Measurements from ENCODE around the gene FAM171A2. TPM values are rescaled to one million over a fixed set of nuclear protein-coding genes. Genes with fewer than 3 reads are reported as not detected.
A peak's percentile ranks its signal among the peaks of the same experiment; 100 is the strongest.

Gene FAM171A2
- total and polyA plus RNA-seq, 2 of the 4 experiments (the other 2 are of a cell fraction): 3.2 to 5.9 TPM

DNA sequence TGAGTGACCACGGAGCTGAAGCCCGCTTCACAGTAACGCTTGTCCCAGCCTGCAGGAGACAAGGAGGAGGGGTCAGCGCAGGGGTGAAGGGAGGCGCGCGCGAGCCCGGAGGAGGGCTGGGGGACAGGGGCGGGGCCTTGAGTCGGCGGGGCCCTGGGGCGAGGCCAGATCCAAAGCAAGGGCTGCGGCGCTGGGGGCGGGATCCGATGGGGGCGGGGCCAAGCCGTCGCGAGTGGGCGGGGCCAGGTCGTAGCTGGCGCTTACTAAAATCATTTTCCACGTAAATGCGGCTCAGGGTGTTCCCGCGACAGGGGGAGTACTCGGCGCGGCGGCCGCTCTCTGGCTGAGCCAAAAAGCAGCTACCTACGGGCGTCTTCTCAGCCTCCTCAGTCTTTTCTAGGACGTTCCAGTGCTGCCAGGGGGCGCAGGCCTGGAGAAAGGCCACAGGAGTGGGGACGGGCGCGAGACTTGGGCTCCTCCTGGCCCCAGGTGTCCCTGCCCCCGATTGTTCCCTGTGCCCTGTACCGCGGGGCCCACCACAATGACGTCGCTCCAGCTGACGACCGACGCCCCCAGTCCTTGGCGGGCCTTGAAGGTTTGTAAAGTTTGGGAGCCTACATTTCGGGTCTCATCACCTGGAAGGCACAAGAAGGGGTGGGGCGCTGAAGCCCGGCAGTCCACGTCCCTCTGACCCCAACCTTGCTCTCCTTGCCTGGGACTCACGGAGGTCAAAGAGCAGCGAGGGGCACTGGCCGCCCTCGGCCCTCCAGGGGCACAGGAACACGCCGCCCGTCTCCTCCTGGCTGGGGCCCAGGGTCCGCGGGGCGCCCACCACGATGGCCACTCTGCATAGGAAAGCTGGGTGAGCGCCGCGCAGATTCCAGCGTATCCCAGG lies 21.9 kb upstream of the FAM171A2 start:
- no peak overlapping the region for H3K56ac ChIP-seq (ENCODE audit: extremely low read depth, insufficient read depth, low read length)
- no peak overlapping the region for H3K18ac ChIP-seq (ENCODE audit: low read depth, low read length)
- H4K8ac ChIP-seq (ENCODE audit: low read depth in 2 of 2, low read length in 2 of 2): peak overlapping the region; percentile 1 to 74; a peak in 2 of 4 replicates
- H3K36me3 ChIP-seq (ENCODE audit: control insufficient read depth, insufficient read depth, low read length): no peaks in the 10 kb centered on the region
- CTCF ChIA-PET: interaction anchor here (0.7 to 1.0 kb wide), 2 partner anchors 8 to 22 kb away, joined by 3 read pairs; partner anchors contain the start of gene FAM171A2
- H3K79me1 ChIP-seq (ENCODE audit: low read depth in 1 of 2, low read length in 2 of 2): no peaks in the 10 kb centered on the region
- peak overlapping the region; percentile 50 for H3K4me3 ChIP-seq (ENCODE audit: insufficient read depth, low read depth, low read length)
- H2BK5ac ChIP-seq (ENCODE audit: low read depth, low read length, poor library complexity, severe bottlenecking): no peak overlapping the region
- no peak overlapping the region for H2BK20ac ChIP-seq (ENCODE audit: low read depth, low read length)
- WGBS, 2 experiments (ENCODE audit: extremely low coverage in 2 of 2, insufficient read length in 1 of 2): 6% methylated on average over 22 of the region's 68 CpGs; no CpG with 5 or more reads in 1 of the 2 experiments
- peak overlapping the region; percentile 3 for H2AK9ac ChIP-seq (replicated peaks; ENCODE audit: low read depth, low read length, poor library complexity)
- dilution Hi-C loops (cut with HindIII; ENCODE audit: low sequenced_read_pairs, unreplicated experiment) (no loop called here), intact Hi-C loops (cut with micrococcal nuclease) (no loop called here), in situ Hi-C loops (cut with MboI; ENCODE audit: low sequenced_read_pairs) (no loop called here)
- no peaks in the 10 kb centered on the region for H3K9me1 ChIP-seq (ENCODE audit: insufficient read depth, low read length)
- peaks cover 27% of the 10 kb centered on the region for H3K27me3 ChIP-seq (ENCODE audit: control insufficient read depth, insufficient read depth, low read length)
- no peak overlapping the region for H2AK5ac ChIP-seq (ENCODE audit: low read depth, low read length)
- H3K14ac ChIP-seq (replicated peaks; ENCODE audit: low read depth, low read length): no peak overlapping the region
- no peak overlapping the region for H3K4ac ChIP-seq (ENCODE audit: low read depth, low read length)
- no peak overlapping the region; the same call in 1 of the 2 replicates for H4K91ac ChIP-seq (ENCODE audit: insufficient read depth, low read depth, low read length)
- BruUV-seq (replicated peaks): no TSS peak
- H2BK120ac ChIP-seq (ENCODE audit: low read depth, low read length): no peak overlapping the region
- peak overlapping the region; percentile 36; the same call in 1 of the 2 replicates for H3K23ac ChIP-seq (ENCODE audit: low read depth, low read length)
- TF ChIP-seq SMC3 (IDR thresholded peaks at IDR 0.05; ENCODE audit: low read depth, low read length) (0 out of 2 replicates have a peak, but pooled peaks have one; percentile 4), MAZ (IDR thresholded peaks at IDR 0.05; ENCODE audit: borderline replicate concordance, low read depth, low read length) (peak; percentile 78; the same call in 1 of the 2 replicates), RAD21 (IDR thresholded peaks at IDR 0.05; ENCODE audit: low read length) (no peak), NFE2L2 (IDR thresholded peaks at IDR 0.05; ENCODE audit: low read depth, low read length) (no peak)
- TF ChIP-seq, protein P1, sequence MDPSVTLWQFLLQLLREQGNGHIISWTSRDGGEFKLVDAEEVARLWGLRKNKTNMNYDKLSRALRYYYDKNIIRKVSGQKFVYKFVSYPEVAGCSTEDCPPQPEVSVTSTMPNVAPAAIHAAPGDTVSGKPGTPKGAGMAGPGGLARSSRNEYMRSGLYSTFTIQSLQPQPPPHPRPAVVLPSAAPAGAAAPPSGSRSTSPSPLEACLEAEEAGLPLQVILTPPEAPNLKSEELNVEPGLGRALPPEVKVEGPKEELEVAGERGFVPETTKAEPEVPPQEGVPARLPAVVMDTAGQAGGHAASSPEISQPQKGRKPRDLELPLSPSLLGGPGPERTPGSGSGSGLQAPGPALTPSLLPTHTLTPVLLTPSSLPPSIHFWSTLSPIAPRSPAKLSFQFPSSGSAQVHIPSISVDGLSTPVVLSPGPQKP (IDR thresholded peaks at IDR 0.05; ENCODE audit: borderline replicate concordance, low read depth, low read length): no peak
- 0 out of 2 replicates have a peak, but pooled peaks cover 3% of the 10 kb centered on the region for H4K20me1 ChIP-seq (ENCODE audit: insufficient read depth, low read length)
- no peak overlapping the region; the same call in 2 of the 3 replicates for H2BK15ac ChIP-seq (ENCODE audit: low read depth, low read length)
- no peak overlapping the region for H3K27ac ChIP-seq (ENCODE audit: insufficient read depth, low read length)
- POLR2A ChIA-PET (ENCODE audit: unreplicated experiment): interaction anchor here (0.6 kb wide), 1 partner anchor 248 kb away, joined by 9 read pairs; no protein-coding TSS in a partner anchor
- H3K4me1 ChIP-seq (ENCODE audit: control insufficient read depth, insufficient read depth, low read length): peaks cover 2% of the 10 kb centered on the region; the same call in 1 of the 2 replicates
- ATAC-seq (ENCODE audit: low read depth): peak; percentile 93
- peak; percentile 55 for DNase-seq
- no peaks in the 10 kb centered on the region; the same call in 1 of the 2 replicates for H3K9me3 ChIP-seq (ENCODE audit: control insufficient read depth, insufficient read depth, low read length)
- peak overlapping the region; percentile 22 for H3K9ac ChIP-seq (ENCODE audit: low read depth, low read length)
- no peak overlapping the region for H4K5ac ChIP-seq (ENCODE audit: low read depth, low read length)
- H3K4me2 ChIP-seq (ENCODE audit: low read depth, low read length): peak overlapping the region; percentile 73
- H2AFZ ChIP-seq (replicated peaks; ENCODE audit: low read length, poor library complexity): peak overlapping the region; percentile 85

All from IMR-90 (cell line).